OCI-LY3 (cell line): ENCODE measurements around the gene CD160.
"Not testable (repeated sequence)": the region's sequence is repeated elsewhere in the genome, so short reads cannot be mapped to it uniquely, and the experiment has no call there.

Experiments
- CTCF ChIP-seq: fragments of 200-600, 300-600 bp; sonication (generic); IDR thresholded peaks from 2 replicates; pipeline ENCODE4 v1.5.1; 2014; ENCODE audit warnings: antibody characterized with exemption, low read length, low read depth
- EZH2phosphoT487 ChIP-seq: fragments of 200-600 bp; shearing (Covaris generic); IDR thresholded peaks from 2 replicates; pipeline ENCODE4 v1.6.1; 2018; ENCODE audit warnings: antibody characterized with exemption, mixed run types, low read depth

- TF ChIP-seq CTCF, EZH2phosphoT487: not testable (repeated sequence)
Measured at GRCh38 chr1:145761498-145761897, 42.2 kb downstream of the CD160 start.
